ENCODE results near the gene C1orf216. TPM values are rescaled to one million over a fixed set of nuclear protein-coding genes. Genes with fewer than 3 reads are reported as not detected.

C1orf216 gene
- total RNA-seq, 1 experiment from 2014 or later, result 11.5 TPM

GRCh38 chr1:35737120-35737519 lies 18.4 kb upstream of the C1orf216 start:
- no peak for DNase-seq
- CTCF ChIA-PET, result no interaction called here
- peaks cover 7% of the 10 kb centered on the region for H3K36me3 Mint-ChIP-seq (ENCODE audit: insufficient read depth, unreplicated experiment)
- H3K4me1 Mint-ChIP-seq (ENCODE audit: low read depth, unreplicated experiment), result no peaks in the 10 kb centered on the region
- TF ChIP-seq CTCF (IDR thresholded peaks at IDR 0.05; ENCODE audit: unreplicated experiment), result no peak
- no TSS peak for BruUV-seq (replicated peaks)
- H3K4me3 Mint-ChIP-seq (ENCODE audit: low read depth, unreplicated experiment), result no peak overlapping the region
- no peaks in the 10 kb centered on the region for H3K27me3 Mint-ChIP-seq (ENCODE audit: unreplicated experiment)
- no peaks in the 10 kb centered on the region for H3K9me3 Mint-ChIP-seq (ENCODE audit: low read depth, unreplicated experiment)
- intact Hi-C loops (cut with micrococcal nuclease; ENCODE audit: unreplicated experiment), result no loop called here
- H3K27ac Mint-ChIP-seq (ENCODE audit: unreplicated experiment), result no peak overlapping the region

GRCh38 chr1:35727434-35728040 lies 8.9 kb upstream of the C1orf216 start:
- Mint-ChIP-seq H3K27me3 (ENCODE audit: unreplicated experiment) (no peaks in the 10 kb centered on the region), H3K9me3 (ENCODE audit: low read depth, unreplicated experiment) (no peaks in the 10 kb centered on the region), H3K4me3 (ENCODE audit: low read depth, unreplicated experiment) (no peak overlapping the region), H3K27ac (ENCODE audit: unreplicated experiment) (no peak overlapping the region), H3K36me3 (ENCODE audit: insufficient read depth, unreplicated experiment) (no peaks in the 10 kb centered on the region), H3K4me1 (ENCODE audit: low read depth, unreplicated experiment) (no peaks in the 10 kb centered on the region)
- DNase-seq, result no peak
- CTCF ChIA-PET, result interaction anchor here (0.5 to 1.6 kb wide), 9 partner anchors 12 to 547 kb away, joined by 3 to 10 read pairs (median 4); partner anchors contain the start of genes CLSPN and TFAP2E
- intact Hi-C loops (cut with micrococcal nuclease; ENCODE audit: unreplicated experiment), result loop anchor here (1.0 to 5.0 kb wide), 2 partner anchors 45 to 158 kb away; no protein-coding TSS in a partner anchor
- BruUV-seq (replicated peaks), result no TSS peak
- TF ChIP-seq CTCF (IDR thresholded peaks at IDR 0.05; ENCODE audit: unreplicated experiment), result no peak

- BruUV-seq (replicated peaks), result no TSS peak
- Mint-ChIP-seq H3K9me3 (ENCODE audit: low read depth, unreplicated experiment) (no peaks in the 10 kb centered on the region), H3K36me3 (ENCODE audit: insufficient read depth, unreplicated experiment) (no peaks in the 10 kb centered on the region), H3K27me3 (ENCODE audit: unreplicated experiment) (no peaks in the 10 kb centered on the region), H3K4me3 (ENCODE audit: low read depth, unreplicated experiment) (no peak overlapping the region), H3K4me1 (ENCODE audit: low read depth, unreplicated experiment) (no peaks in the 10 kb centered on the region), H3K27ac (ENCODE audit: unreplicated experiment) (no peak overlapping the region)
- peak; percentile 49 for DNase-seq
- CTCF ChIA-PET, result interaction anchor here (0.5 to 1.6 kb wide), 7 partner anchors 11 to 162 kb away, joined by 3 to 10 read pairs (median 4); partner anchors contain the start of genes CLSPN and TFAP2E
- intact Hi-C loops (cut with micrococcal nuclease; ENCODE audit: unreplicated experiment), result loop anchor here (1.0 to 5.0 kb wide), 2 partner anchors 46 to 157 kb away; no protein-coding TSS in a partner anchor
- TF ChIP-seq CTCF (IDR thresholded peaks at IDR 0.05; ENCODE audit: unreplicated experiment), result peak; percentile 82
Measured at GRCh38 chr1:35726450-35727433, 8.1 kb upstream of the C1orf216 start.

- TF ChIP-seq CTCF (IDR thresholded peaks at IDR 0.05; ENCODE audit: unreplicated experiment), result no peak
- BruUV-seq (replicated peaks), result no TSS peak
- Mint-ChIP-seq H3K36me3 (ENCODE audit: insufficient read depth, unreplicated experiment) (no peaks in the 10 kb centered on the region), H3K27ac (ENCODE audit: unreplicated experiment) (no peak overlapping the region), H3K4me3 (ENCODE audit: low read depth, unreplicated experiment) (no peak overlapping the region), H3K4me1 (ENCODE audit: low read depth, unreplicated experiment) (no peaks in the 10 kb centered on the region), H3K9me3 (ENCODE audit: low read depth, unreplicated experiment) (no peaks in the 10 kb centered on the region), H3K27me3 (ENCODE audit: unreplicated experiment) (no peaks in the 10 kb centered on the region)
- intact Hi-C loops (cut with micrococcal nuclease; ENCODE audit: unreplicated experiment), result loop anchor here (5.0 kb wide), 1 partner anchor 47 kb away; no protein-coding TSS in a partner anchor
- CTCF ChIA-PET, result no interaction called here
- DNase-seq, result no peak
Measured at GRCh38 chr1:35725596-35725995, 6.9 kb upstream of the C1orf216 start.

All from Calu3 (cell line).